Measurements from ENCODE around the gene HMX1.

DNA sequence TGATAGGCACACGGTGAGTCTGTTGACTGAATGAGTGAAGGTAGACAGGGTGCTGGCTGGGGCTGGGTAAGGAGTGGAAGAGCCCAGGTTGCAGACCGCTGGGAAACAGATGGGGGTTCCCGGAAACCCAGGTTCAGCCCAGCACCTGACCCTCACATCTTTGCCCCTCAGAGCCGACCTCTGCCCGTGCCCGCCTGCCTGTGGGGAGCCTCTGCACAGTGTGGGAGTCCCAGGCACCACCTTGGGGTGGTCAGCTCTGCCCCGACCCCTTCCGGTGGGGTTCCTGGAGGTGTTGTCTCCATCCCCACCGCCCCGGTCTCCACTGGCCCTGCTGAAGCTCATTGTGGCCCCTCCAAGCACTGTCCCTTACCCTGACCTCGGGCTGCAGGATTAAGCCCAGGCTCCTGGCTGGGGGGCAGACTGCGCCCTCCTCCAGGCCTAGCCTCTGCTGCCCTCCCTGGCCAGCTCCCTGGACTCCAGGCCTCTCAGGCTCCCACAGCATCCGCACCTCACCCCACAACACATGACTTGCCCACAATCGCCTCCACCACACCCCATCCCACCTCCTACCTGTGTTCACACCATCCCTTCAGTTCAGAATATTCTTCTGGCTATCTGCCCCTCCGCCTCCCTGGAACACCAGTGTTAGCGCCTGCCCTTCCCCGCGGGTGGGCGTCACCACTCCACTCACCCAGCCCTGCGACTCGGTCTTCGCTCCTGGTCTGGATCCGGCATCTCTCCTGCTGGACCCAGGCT is 21.4 kb downstream of the HMX1 start:
- TF ChIP-seq EZH2 (IDR thresholded peaks at IDR 0.05; ENCODE audit: insufficient read depth, poor library complexity, severe bottlenecking), result no peak
- TF ChIP-seq EZH2phosphoT487 (IDR thresholded peaks at IDR 0.05; ENCODE audit: insufficient read depth, low read depth), result no peak
